HG02885 (cell line): ENCODE measurements around the gene HSF2BP.
"Not testable (repeated sequence)": the region's sequence is repeated elsewhere in the genome, so short reads cannot be mapped to it uniquely, and the experiment has no call there.

Experiments used
- ATAC-seq: cut with Tn5 transposase; IDR thresholded peaks from one replicate; pipeline ENCODE4 v1.9.1; 2021; ENCODE audit warnings: mild to moderate bottlenecking; ENCODE audit not compliant: unreplicated experiment, poor library complexity

The HSF2BP gene

GRCh38 chr21:43623588-43623987 is 35.7 kb downstream of the HSF2BP start:
- ATAC-seq: no peak

GRCh38 chr21:43622796-43623195 is 36.5 kb downstream of the HSF2BP start:
- ATAC-seq: no peak

GRCh38 chr21:43619856-43620255 is 39.4 kb downstream of the HSF2BP start:
- ATAC-seq: no peak

GRCh38 chr21:43619344-43619743 is 39.9 kb downstream of the HSF2BP start:
- no peak for ATAC-seq

- no peak for ATAC-seq
Observed at GRCh38 chr21:43618940-43619339, 40.3 kb downstream of the HSF2BP start.

- ATAC-seq: not testable (repeated sequence)
Observed at GRCh38 chr21:43616861-43617260, 42.4 kb downstream of the HSF2BP start.

- ATAC-seq: no peak
Observed at GRCh38 chr21:43614839-43615238, 44.4 kb downstream of the HSF2BP start.

- ATAC-seq: no peak
Observed at GRCh38 chr21:43613755-43614638, 45.3 kb downstream of the HSF2BP start.

GRCh38 chr21:43611598-43612369 is 47.5 kb downstream of the HSF2BP start:
- no peak for ATAC-seq

- no peak for ATAC-seq
Observed at GRCh38 chr21:43609501-43610340, 49.6 kb downstream of the HSF2BP start.

- no peak for ATAC-seq
Observed at GRCh38 chr21:43608664-43609063, 50.6 kb downstream of the HSF2BP start.

- ATAC-seq: no peak
Observed at GRCh38 chr21:43608225-43608624, 51.1 kb downstream of the HSF2BP start.

- no peak for ATAC-seq
Observed at GRCh38 chr21:43605320-43606215, 53.7 kb downstream of the HSF2BP start.

- no peak for ATAC-seq
Observed at GRCh38 chr21:43604505-43605204, 54.6 kb downstream of the HSF2BP start.

- no peak for ATAC-seq
Observed at GRCh38 chr21:43603641-43604504, 55.4 kb downstream of the HSF2BP start.

GRCh38 chr21:43603233-43603626 is 56.1 kb downstream of the HSF2BP start:
- ATAC-seq: no peak

GRCh38 chr21:43602266-43603232 is 56.7 kb downstream of the HSF2BP start:
- no peak for ATAC-seq
